GM18498 (cell line): Measurements from ENCODE around the gene WDR37.

ENCODE experiments used
- ATAC-seq: cut with Tn5 transposase; IDR thresholded peaks from one replicate; pipeline ENCODE4 v1.9.1; 2021; ENCODE audit warnings: mild to moderate bottlenecking, moderate library complexity; ENCODE audit not compliant: unreplicated experiment

Gene WDR37

GRCh38 chr10:1123972-1124371, 67.8 kb downstream of the WDR37 start:
- no peak for ATAC-seq

- no peak for ATAC-seq
Observed at GRCh38 chr10:1124796-1125195, 68.6 kb downstream of the WDR37 start.

GRCh38 chr10:1126461-1126860, 70.3 kb downstream of the WDR37 start:
- no peak for ATAC-seq

DNA sequence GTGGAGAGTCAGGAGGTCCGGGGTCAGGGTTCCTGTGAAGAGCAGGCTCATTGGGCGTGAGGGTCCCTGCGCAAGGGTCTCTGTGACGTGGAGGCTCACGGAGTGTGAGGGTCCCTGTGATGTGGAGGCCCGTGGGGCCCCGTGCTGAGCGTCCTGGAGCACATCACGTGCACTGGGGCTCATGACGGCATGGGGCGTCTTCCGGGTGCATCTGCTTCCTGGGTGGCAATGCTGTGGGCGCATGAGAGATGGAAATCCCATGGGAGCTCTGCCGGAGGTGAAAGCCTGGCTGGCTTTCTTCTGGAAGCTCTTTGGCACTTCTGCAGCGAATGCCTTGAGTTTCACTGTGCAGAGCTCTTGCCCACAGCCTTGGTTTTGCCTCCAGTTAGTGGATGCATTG, 71.4 kb downstream of the WDR37 start:
- no peak for ATAC-seq

DNA sequence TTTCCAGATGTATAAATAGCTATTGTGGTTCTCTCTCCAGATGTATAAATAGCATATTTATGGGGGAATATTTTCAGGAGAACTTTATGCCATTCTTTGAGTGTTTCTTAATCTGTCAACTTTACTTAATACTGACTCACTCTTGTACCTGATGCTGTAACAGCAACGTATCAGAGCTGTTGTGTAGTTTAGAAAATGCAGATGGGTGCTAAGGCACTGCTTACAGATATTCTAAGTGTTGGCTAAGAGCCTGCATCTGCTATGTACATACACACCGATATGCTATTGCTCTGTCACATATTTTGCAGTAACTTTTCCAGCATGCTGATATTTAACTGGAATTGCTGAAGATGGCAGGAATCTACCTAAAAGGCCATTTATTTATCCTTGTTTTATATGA, 71.9 kb downstream of the WDR37 start:
- no peak for ATAC-seq

DNA sequence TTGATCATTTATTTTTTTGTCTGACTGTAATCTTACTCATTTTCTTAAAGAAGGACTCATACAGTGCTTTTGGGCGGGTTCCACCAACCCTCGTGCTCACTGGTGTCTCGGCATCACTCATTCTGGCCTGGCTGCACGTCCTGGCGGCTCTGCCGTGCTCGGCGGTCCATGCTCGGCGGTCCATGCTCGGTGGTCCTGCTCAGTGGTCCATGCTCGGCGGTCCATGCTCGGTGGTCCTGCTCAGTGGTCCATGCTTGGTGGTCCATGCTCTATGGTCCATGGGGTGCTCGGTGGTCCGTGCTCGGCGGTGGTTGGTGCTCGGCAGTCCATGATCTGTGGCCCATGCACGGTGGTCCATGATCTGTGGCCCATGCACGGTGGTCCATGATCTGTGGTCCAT, 72.5 kb downstream of the WDR37 start:
- ATAC-seq, result no peak

GRCh38 chr10:1130226-1130625, 74.0 kb downstream of the WDR37 start:
- ATAC-seq, result no peak

DNA sequence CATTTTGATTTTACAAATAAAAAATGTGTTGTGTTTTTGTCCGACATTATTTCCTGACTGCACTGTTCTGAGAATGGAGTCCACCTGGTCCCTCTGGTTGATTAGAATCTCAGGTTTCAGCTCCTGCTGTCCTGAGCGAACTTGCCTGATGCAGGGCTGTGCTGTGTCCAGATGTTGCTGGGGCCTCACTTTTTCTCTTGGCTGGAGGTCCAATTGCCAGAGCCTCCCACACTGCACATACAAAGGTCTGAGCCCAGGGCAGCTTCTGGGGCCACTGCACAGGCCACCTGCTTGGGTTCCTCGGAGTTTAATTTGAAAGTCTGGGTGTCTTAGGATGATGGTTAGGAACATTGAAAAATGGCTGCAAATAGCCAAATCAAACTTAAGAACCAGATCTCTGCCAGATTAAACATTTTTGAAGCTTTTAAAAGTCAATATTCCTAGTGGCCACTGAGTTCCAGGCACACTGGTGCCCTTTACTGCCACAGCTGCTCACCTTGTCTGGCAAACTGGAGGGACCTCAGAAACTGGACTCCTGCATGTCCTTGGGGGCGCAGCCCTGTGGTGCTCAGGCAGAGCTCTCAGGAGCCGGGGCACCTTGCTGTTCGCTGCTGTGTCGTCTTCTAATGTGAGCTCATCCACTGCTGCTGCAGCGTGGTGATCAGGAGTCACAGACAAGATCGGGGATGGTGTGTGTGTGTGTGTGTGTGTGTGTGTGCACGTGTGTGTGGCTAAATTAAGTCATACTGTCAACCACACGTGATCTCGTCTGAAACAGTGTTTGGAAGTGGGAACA, 75.0 kb downstream of the WDR37 start:
- no peak for ATAC-seq

DNA sequence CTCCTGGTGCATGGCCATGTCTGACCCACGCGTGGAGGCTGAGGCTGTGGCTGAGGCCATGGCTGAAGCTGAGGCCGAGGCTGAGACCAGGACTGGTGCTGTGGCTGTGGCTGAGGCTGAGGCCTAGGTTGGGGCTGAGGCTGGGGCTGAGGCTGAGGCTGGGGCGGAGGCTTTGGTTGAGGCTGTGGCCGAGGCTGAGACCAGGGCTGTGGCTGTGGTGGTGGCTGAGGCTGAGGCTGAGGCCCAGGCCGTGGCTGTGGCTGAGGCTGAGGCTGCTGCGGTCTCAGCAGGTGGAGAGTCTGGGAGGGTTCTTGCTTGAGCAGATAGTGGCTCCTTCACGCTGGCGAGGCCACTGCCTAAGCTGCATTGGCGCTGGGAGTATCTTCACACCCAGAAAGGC, 76.4 kb downstream of the WDR37 start:
- no peak for ATAC-seq

GRCh38 chr10:1133495-1134045, 77.4 kb downstream of the WDR37 start:
- ATAC-seq, result no peak

GRCh38 chr10:1134156-1134555, 78.0 kb downstream of the WDR37 start:
- ATAC-seq, result no peak

GRCh38 chr10:1136268-1136667, 80.1 kb downstream of the WDR37 start:
- ATAC-seq, result no peak

- no peak for ATAC-seq
Observed at GRCh38 chr10:1137499-1138163, 81.4 kb downstream of the WDR37 start.

DNA sequence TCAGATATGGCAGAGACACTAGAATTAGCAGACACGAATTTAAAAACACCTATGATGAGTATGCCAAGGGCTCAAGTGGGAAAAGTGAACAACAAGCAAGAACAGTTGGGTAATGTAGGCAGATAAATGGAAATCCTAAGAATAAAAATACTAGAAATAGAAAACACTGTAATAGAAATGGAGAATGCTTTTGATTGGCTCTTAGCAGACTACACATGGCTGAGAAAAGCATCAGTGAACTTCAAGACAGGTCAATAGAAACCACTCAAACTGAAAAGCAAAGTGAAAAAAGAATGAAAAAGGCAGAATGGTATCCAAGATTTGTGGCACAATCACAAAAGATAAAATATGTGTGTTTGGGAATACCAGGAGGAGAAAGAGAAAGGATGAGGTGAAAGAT, 82.3 kb downstream of the WDR37 start:
- ATAC-seq, result no peak

GRCh38 chr10:1141261-1141660, 85.1 kb downstream of the WDR37 start:
- ATAC-seq, result no peak

DNA sequence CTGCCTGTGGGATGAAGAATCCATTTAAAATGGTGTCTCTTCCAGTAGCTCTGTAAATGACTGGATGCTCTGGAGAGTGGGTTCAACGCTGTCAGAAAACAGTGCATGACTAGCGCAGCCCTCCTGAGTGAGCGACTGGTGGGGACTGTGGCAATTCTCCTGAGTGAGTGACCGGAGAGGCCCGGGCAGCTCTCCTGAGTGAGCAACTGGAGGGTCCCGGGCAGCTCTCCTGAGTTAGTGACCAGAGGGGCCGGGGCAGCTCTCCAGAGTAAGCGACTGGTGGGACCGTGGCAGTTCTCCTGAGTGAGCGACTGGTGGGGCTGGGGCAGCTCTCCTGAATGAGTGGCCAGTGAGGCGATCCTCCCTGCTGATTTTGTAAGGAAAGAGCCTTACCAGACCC, 85.5 kb downstream of the WDR37 start:
- no peak for ATAC-seq

DNA sequence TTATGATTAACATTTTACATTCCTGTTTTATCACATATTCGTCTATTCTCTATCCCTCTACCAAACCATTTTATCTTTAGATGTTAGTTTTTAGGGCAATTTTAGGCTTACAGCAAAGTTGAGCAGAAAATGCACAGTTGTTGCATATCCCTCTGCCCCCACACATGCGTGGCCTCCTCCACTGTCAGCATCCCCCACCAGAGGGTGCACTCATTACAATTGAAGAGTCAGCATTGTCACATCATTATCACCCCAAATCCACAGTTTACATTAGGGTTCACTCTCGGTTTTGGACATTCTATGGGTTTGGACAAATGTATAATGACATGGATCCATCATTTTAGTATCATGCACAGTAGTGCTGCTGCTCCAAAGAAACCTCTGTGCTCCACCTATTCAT, 86.4 kb downstream of the WDR37 start:
- ATAC-seq, result no peak

DNA sequence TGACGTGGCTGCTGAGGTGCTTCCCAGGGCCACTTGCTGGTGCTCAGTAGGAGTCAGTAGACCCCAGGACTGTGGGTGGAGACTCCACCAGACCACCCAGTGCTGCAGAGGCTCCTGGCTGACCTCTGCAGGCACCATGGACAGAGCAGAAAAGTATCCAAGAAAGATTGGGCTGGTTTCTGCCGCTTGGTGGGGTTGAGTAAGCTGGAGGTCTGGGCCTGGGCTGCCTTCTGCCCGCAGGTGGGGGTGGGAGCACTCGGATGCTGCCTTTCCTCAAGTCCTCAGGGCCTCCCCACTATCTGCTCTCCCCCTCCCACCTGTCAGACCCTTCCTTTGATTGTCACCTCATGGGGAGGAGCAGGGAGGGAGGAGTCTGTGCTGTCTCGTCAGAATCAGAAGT, 91.6 kb downstream of the WDR37 start:
- no peak for ATAC-seq

DNA sequence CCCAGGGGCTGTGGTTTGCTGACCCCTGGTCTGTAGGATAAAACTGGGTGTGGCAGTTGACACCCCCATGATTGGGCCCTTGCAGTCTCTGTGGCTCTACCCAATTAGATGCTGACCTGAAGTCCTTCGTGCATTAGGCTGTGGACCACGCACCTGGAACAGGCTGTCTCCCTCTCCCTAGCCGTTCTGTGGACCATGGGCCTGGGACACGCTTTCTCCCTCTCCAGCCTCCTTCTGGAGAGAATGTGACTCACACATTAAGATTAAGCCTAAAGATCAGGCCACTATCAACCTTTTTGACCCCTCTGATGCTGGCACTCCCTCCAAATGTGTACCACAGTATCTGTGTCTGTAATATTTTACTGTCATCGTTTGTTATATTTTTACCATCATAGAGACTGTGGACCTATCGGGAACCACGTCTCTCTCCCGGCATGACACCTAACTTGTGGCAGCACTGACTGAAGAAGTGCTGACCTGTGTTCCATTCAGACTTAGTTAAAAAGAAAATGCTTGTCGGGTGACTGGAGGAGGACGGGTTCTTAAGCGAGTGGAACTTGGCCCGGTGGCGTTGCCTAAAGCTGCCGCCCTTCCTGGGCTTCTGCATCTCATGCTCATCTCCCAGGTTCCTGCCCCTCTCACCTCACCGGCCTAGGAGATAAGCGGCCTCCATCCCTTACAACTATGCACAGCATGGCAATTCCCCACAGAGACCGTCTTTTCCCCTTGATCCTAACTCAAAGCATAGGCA, 92.8 kb downstream of the WDR37 start:
- ATAC-seq, result no peak

GRCh38 chr10:1149793-1150637, 93.8 kb downstream of the WDR37 start:
- no peak for ATAC-seq

DNA sequence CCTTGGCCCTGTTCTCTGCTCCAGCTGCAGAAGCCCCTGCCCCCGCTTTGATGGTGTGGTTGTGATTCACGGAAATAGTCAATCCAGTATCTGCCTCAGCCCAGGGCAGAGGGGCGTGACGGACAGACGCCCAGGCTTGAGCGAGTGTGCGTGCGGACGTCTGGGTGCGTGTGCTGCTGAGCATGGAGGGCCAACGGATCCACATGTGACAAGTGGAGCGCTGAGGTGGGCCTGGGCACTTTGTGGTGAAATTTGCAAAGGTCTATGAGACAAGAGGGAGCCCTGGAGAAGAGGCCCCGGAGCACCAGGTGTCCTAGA, 94.4 kb downstream of the WDR37 start:
- ATAC-seq, result no peak
